ENCODE results near the gene FNBP1L. TPM values are rescaled to one million over a fixed set of nuclear protein-coding genes. Genes with fewer than 3 reads are reported as not detected.

The FNBP1L gene
- total RNA-seq, 1 experiment from 2014 or later, result 33.4 TPM

DNA sequence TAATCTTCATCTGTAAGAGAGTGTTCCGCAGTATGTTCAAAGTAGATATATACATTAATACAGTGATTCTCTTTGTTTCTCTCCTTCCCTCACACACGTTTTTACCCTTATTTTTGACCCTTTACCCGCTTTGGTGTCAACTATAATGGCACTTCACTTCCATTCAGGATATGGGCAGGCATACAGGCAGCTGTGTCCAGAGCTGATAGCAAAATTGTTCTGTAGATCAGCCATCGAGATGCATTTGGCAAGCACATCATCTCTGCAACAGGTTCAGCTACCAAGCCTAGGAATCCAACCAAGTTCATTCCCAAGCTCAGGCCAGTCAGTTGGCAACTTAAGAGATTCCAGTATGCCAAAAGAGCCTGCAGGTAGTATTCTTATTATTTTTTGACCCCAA is 74.8 kb downstream of the FNBP1L start:
- Histone ChIP-seq H3K36me3 (ENCODE audit: control insufficient read depth, insufficient read depth, low read length) (no peaks in the 10 kb centered on the region), H3K4me1 (no peaks in the 10 kb centered on the region), H3K4me3 (ENCODE audit: low read depth, low read length) (no peak overlapping the region), H3K9me3 (no peaks in the 10 kb centered on the region), H3K27me3 (replicated peaks; ENCODE audit: control insufficient read depth, insufficient read depth, low read length) (no peaks in the 10 kb centered on the region)
- TSS peak; percentile 18 for BruUV-seq (replicated peaks)
- POLR2A ChIA-PET, result no interaction called here
- Mint-ChIP-seq H3K27ac (ENCODE audit: unreplicated experiment) (no peak overlapping the region), H3K4me1 (ENCODE audit: low read depth, unreplicated experiment) (no peaks in the 10 kb centered on the region), H3K27me3 (ENCODE audit: insufficient read depth, unreplicated experiment) (no peaks in the 10 kb centered on the region), H3K36me3 (ENCODE audit: insufficient read depth, unreplicated experiment) (peaks cover 14% of the 10 kb centered on the region), H3K9me3 (ENCODE audit: unreplicated experiment) (no peaks in the 10 kb centered on the region), H3K4me3 (ENCODE audit: unreplicated experiment) (no peak overlapping the region)
- DNase-seq, result no peak
- intact Hi-C loops (cut with micrococcal nuclease; ENCODE audit: unreplicated experiment), result no loop called here
- TF ChIP-seq, protein P1, sequence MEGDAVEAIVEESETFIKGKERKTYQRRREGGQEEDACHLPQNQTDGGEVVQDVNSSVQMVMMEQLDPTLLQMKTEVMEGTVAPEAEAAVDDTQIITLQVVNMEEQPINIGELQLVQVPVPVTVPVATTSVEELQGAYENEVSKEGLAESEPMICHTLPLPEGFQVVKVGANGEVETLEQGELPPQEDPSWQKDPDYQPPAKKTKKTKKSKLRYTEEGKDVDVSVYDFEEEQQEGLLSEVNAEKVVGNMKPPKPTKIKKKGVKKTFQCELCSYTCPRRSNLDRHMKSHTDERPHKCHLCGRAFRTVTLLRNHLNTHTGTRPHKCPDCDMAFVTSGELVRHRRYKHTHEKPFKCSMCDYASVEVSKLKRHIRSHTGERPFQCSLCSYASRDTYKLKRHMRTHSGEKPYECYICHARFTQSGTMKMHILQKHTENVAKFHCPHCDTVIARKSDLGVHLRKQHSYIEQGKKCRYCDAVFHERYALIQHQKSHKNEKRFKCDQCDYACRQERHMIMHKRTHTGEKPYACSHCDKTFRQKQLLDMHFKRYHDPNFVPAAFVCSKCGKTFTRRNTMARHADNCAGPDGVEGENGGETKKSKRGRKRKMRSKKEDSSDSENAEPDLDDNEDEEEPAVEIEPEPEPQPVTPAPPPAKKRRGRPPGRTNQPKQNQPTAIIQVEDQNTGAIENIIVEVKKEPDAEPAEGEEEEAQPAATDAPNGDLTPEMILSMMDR (IDR thresholded peaks at IDR 0.05; ENCODE audit: insufficient read depth in 1 of 2, low read depth in 1 of 2, low read length in 1 of 2, severe bottlenecking in 1 of 2, unreplicated experiment in 1 of 2), result no peak
- CTCF ChIA-PET, result no interaction called here

DNA sequence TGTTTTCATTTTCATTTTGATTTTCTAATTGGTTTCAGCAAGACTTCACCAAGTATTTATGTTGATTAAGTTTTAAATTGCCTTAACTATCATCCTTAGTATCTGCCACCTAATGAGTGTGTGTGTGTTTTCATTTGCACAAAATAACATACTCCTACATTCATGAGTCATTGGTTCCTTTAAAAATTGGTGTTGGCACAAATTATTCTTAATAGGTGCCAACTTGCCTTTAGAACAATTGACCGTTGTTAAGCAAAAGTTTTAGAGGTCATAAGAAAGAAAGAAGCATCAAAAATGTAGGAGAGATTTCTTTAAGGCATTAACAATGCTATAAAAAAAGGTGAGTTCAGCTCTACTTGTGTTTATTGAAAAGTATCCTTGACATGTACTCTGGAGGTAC is 77.5 kb downstream of the FNBP1L start:
- H3K4me1 Mint-ChIP-seq (ENCODE audit: low read depth, unreplicated experiment), result peaks cover 5% of the 10 kb centered on the region
- no peaks in the 10 kb centered on the region for H3K27me3 ChIP-seq (replicated peaks; ENCODE audit: control insufficient read depth, insufficient read depth, low read length)
- no peak overlapping the region for H3K27ac Mint-ChIP-seq (ENCODE audit: unreplicated experiment)
- TF ChIP-seq, protein P1 (IDR thresholded peaks at IDR 0.05; ENCODE audit: insufficient read depth in 1 of 2, low read depth in 1 of 2, low read length in 1 of 2, severe bottlenecking in 1 of 2, unreplicated experiment in 1 of 2), result no peak
- H3K36me3 ChIP-seq (ENCODE audit: control insufficient read depth, insufficient read depth, low read length), result no peaks in the 10 kb centered on the region
- no peaks in the 10 kb centered on the region for H3K9me3 ChIP-seq
- no peak for DNase-seq
- no peak overlapping the region for H3K4me3 Mint-ChIP-seq (ENCODE audit: unreplicated experiment)
- intact Hi-C loops (cut with micrococcal nuclease; ENCODE audit: unreplicated experiment), result no loop called here
- BruUV-seq (replicated peaks), result no TSS peak
- H3K4me3 ChIP-seq (ENCODE audit: low read depth, low read length), result no peak overlapping the region
- H3K36me3 Mint-ChIP-seq (ENCODE audit: insufficient read depth, unreplicated experiment), result peaks cover 24% of the 10 kb centered on the region
- H3K4me1 ChIP-seq, result no peaks in the 10 kb centered on the region
- ChIA-PET POLR2A (no interaction called here), CTCF (no interaction called here)
- no peaks in the 10 kb centered on the region for H3K9me3 Mint-ChIP-seq (ENCODE audit: unreplicated experiment)
- H3K27me3 Mint-ChIP-seq (ENCODE audit: insufficient read depth, unreplicated experiment), result no peaks in the 10 kb centered on the region

DNA sequence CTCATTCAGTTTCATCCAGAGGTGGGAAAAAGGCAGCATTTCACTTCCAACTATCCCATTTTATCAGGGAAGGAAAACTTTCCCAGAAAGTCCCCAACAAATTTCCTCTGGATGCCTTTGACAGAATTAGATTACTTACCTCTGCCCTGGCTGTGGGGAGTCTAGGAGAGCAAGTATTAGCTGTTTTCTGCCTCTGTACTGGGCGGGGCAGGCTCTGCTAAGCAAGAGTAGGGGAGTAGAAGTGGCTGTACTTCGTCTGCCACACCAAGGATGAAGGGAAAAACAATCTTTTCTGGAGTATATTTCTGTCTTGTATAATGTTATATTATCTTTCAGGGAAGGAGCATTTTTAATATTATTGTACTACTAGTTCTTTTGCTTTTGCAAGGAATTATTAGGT is 78.5 kb downstream of the FNBP1L start:
- no peak overlapping the region for H3K4me3 Mint-ChIP-seq (ENCODE audit: unreplicated experiment)
- H3K9me3 Mint-ChIP-seq (ENCODE audit: unreplicated experiment), result no peaks in the 10 kb centered on the region
- Histone ChIP-seq H3K4me1 (no peaks in the 10 kb centered on the region), H3K36me3 (ENCODE audit: control insufficient read depth, insufficient read depth, low read length) (no peaks in the 10 kb centered on the region), H3K4me3 (ENCODE audit: low read depth, low read length) (no peak overlapping the region), H3K27me3 (replicated peaks; ENCODE audit: control insufficient read depth, insufficient read depth, low read length) (no peaks in the 10 kb centered on the region), H3K9me3 (no peaks in the 10 kb centered on the region)
- H3K36me3 Mint-ChIP-seq (ENCODE audit: insufficient read depth, unreplicated experiment), result peaks cover 23% of the 10 kb centered on the region
- no peak for DNase-seq
- no peaks in the 10 kb centered on the region for H3K27me3 Mint-ChIP-seq (ENCODE audit: insufficient read depth, unreplicated experiment)
- intact Hi-C loops (cut with micrococcal nuclease; ENCODE audit: unreplicated experiment), result no loop called here
- CTCF ChIA-PET, result no interaction called here
- POLR2A ChIA-PET, result no interaction called here
- peaks cover 5% of the 10 kb centered on the region for H3K4me1 Mint-ChIP-seq (ENCODE audit: low read depth, unreplicated experiment)
- TF ChIP-seq, protein P1 (IDR thresholded peaks at IDR 0.05; ENCODE audit: insufficient read depth in 1 of 2, low read depth in 1 of 2, low read length in 1 of 2, severe bottlenecking in 1 of 2, unreplicated experiment in 1 of 2), result no peak
- no peak overlapping the region for H3K27ac Mint-ChIP-seq (ENCODE audit: unreplicated experiment)
- BruUV-seq (replicated peaks), result no TSS peak

All from Caco-2 (cell line).